Choroid plexus epithelial cell (primary cell): ENCODE results near the gene CRYBA4.

Experiments
- DNase-seq: peaks from one replicate; pipeline ENCODE4 v3.0.0-alpha.2; 2010; ENCODE audit warnings: low read depth
- H3K4me3 ChIP-seq: 2 replicates; pipeline ENCODE4 v1.5.1; 2011; ENCODE audit warnings: low read depth, mild to moderate bottlenecking, control low read depth, low read length, moderate library complexity
- CTCF ChIP-seq: conservative IDR thresholded peaks from 2 replicates; pipeline ENCODE4 v1.5.1; 2011; ENCODE audit warnings: low read depth, mild to moderate bottlenecking, control low read depth, inconsistent platforms, low read length, moderate library complexity

CRYBA4 gene

GRCh38 chr22:26648011-26648497 lies 26.3 kb downstream of the CRYBA4 start:
- TF ChIP-seq CTCF: no peak
- no peak overlapping the region for H3K4me3 ChIP-seq
- no peak for DNase-seq

GRCh38 chr22:26648528-26649388 lies 27.0 kb downstream of the CRYBA4 start:
- no peak for TF ChIP-seq CTCF
- H3K4me3 ChIP-seq: no peak overlapping the region
- DNase-seq: no peak

GRCh38 chr22:26650722-26651421 lies 29.1 kb downstream of the CRYBA4 start:
- DNase-seq: no peak
- TF ChIP-seq CTCF: no peak
- no peak overlapping the region for H3K4me3 ChIP-seq

- no peak overlapping the region for H3K4me3 ChIP-seq
- DNase-seq: no peak
- TF ChIP-seq CTCF: no peak
Measured at GRCh38 chr22:26651815-26652214, 30.1 kb downstream of the CRYBA4 start.

- H3K4me3 ChIP-seq: peak within 1 kb of the TSS; percentile 32
- DNase-seq: no peak
- no peak for TF ChIP-seq CTCF
Measured at GRCh38 chr22:26656891-26657851, 35.4 kb downstream of the CRYBA4 start, which contains the start of gene MIAT. TSS of gene MIAT (plus strand) at chr22:26657588.

- H3K4me3 ChIP-seq: no peak overlapping the region
- no peak for DNase-seq
- TF ChIP-seq CTCF: no peak
Measured at GRCh38 chr22:26658161-26658560, 36.4 kb downstream of the CRYBA4 start.
